ENCODE measurements around the gene SLC25A23. TPM values are rescaled to one million over a fixed set of nuclear protein-coding genes. Genes with fewer than 3 reads are reported as not detected.

SLC25A23 gene
- total RNA-seq, 1 experiment from 2014 or later: 89.5 TPM

GRCh38 chr19:6414793-6415590, 44.6 kb downstream of the SLC25A23 start:
- POLR2A ChIA-PET: no interaction called here
- H2AFZ ChIP-seq (ENCODE audit: low read depth, low read length, poor library complexity, severe bottlenecking): no peak overlapping the region
- peaks cover 49 to 54% of the 10 kb centered on the region in 2 experiments for H3K36me3 ChIP-seq (ENCODE audit: control insufficient read depth in 1 of 2, insufficient read depth in 2 of 2, low read length in 2 of 2)
- peaks cover 36% of the 10 kb centered on the region for H3K79me2 ChIP-seq (ENCODE audit: insufficient read depth, low read length)
- no peak overlapping the region for H3K27ac ChIP-seq (ENCODE audit: low read depth, low read length)
- no peak for DNase-seq (ENCODE audit: low read depth, low spot score)
- RAD21 ChIA-PET (ENCODE audit: low non-redundant PET in 1 of 2, low total read pairs in 2 of 2, uncharacterized antibody in 2 of 2, unreplicated experiment in 2 of 2): no interaction called here
- ATAC-seq: no peak
- no peaks in the 10 kb centered on the region for H3K9me3 ChIP-seq (ENCODE audit: control insufficient read depth in 1 of 2, insufficient read depth in 1 of 2, low read depth in 1 of 2, low read length in 2 of 2)
- no peaks in the 10 kb centered on the region for H4K20me1 ChIP-seq (ENCODE audit: insufficient read depth)
- BruUV-seq (replicated peaks): no TSS peak
- H3K4me2 ChIP-seq (ENCODE audit: low read length): no peak overlapping the region
- CTCF ChIA-PET: no interaction called here
- no peak overlapping the region for H3K4me3 ChIP-seq (replicated peaks in 1 of 2; ENCODE audit: low read depth in 1 of 2, low read length in 2 of 2)
- no peak overlapping the region for H3K9ac ChIP-seq (ENCODE audit: low read length)
- intact Hi-C loops (cut with micrococcal nuclease): no loop called here
- H3K9me2 ChIP-seq (ENCODE audit: insufficient read depth): no peaks in the 10 kb centered on the region
- no peaks in the 10 kb centered on the region for H3K27me3 ChIP-seq (ENCODE audit: insufficient read depth, low read length)
- no peak for TF ChIP-seq RAD21 (IDR thresholded peaks at IDR 0.05; ENCODE audit: low read depth)
- no peak for TF ChIP-seq YY1 (IDR thresholded peaks at IDR 0.05; ENCODE audit: extremely low read depth, insufficient replicate concordance, low read depth, low read length)
- TF ChIP-seq, protein P1, sequence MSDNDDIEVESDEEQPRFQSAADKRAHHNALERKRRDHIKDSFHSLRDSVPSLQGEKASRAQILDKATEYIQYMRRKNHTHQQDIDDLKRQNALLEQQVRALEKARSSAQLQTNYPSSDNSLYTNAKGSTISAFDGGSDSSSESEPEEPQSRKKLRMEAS (IDR thresholded peaks at IDR 0.05): no peak
- TF ChIP-seq TCF7L2 (IDR thresholded peaks at IDR 0.05; ENCODE audit: borderline replicate concordance, extremely low read depth, insufficient read depth, insufficient read length): no peak
- no peak for TF ChIP-seq EZH2 (IDR thresholded peaks at IDR 0.05)
- no peak for TF ChIP-seq EGR1 (IDR thresholded peaks at IDR 0.05; ENCODE audit: low read depth)
- TF ChIP-seq ZFX (IDR thresholded peaks at IDR 0.05): no peak
- no peak for TF ChIP-seq POLR2AphosphoS5 (IDR thresholded peaks at IDR 0.05; ENCODE audit: low read depth, low read length)
- TF ChIP-seq, protein P2, sequence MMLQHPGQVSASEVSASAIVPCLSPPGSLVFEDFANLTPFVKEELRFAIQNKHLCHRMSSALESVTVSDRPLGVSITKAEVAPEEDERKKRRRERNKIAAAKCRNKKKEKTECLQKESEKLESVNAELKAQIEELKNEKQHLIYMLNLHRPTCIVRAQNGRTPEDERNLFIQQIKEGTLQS (IDR thresholded peaks at IDR 0.05): no peak
- TF ChIP-seq, protein P3, sequence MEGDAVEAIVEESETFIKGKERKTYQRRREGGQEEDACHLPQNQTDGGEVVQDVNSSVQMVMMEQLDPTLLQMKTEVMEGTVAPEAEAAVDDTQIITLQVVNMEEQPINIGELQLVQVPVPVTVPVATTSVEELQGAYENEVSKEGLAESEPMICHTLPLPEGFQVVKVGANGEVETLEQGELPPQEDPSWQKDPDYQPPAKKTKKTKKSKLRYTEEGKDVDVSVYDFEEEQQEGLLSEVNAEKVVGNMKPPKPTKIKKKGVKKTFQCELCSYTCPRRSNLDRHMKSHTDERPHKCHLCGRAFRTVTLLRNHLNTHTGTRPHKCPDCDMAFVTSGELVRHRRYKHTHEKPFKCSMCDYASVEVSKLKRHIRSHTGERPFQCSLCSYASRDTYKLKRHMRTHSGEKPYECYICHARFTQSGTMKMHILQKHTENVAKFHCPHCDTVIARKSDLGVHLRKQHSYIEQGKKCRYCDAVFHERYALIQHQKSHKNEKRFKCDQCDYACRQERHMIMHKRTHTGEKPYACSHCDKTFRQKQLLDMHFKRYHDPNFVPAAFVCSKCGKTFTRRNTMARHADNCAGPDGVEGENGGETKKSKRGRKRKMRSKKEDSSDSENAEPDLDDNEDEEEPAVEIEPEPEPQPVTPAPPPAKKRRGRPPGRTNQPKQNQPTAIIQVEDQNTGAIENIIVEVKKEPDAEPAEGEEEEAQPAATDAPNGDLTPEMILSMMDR (IDR thresholded peaks at IDR 0.05 in 2 of 3, conservative IDR thresholded peaks at IDR 0.05 in 1 of 3; ENCODE audit: borderline replicate concordance in 1 of 3, insufficient read depth in 1 of 3, low read depth in 2 of 3, low read length in 2 of 3): no peak
- H3K4me1 ChIP-seq (ENCODE audit: control insufficient read depth in 1 of 2, insufficient read depth in 2 of 2, low read length in 2 of 2): no peaks in the 10 kb centered on the region

All from HCT116 (cell line).